GM19238 (cell line): ENCODE data around the gene NRIP1.

ENCODE experiments used
- DNase-seq: peaks from one replicate; pipeline ENCODE4 v3.0.0; 2011; ENCODE audit warnings: low spot score; ENCODE audit not compliant: insufficient read length

Gene NRIP1

GRCh38 chr21:15007716-15008296, 57.0 kb downstream of the NRIP1 start:
- no peak for DNase-seq

- no peak for DNase-seq
These were observed 58.1 kb downstream of the NRIP1 start for GRCh38 chr21:15006594-15007230.

- DNase-seq: no peak
These were observed 59.4 kb downstream of the NRIP1 start for GRCh38 chr21:15005391-15005790.

GRCh38 chr21:15004721-15005370, 60.0 kb downstream of the NRIP1 start:
- no peak for DNase-seq

- DNase-seq: no peak
These were observed 61.2 kb downstream of the NRIP1 start for GRCh38 chr21:15003463-15004135.

- DNase-seq: peak; percentile 3
These were observed 62.8 kb downstream of the NRIP1 start for GRCh38 chr21:15001857-15002606.

GRCh38 chr21:15001113-15001512, 63.7 kb downstream of the NRIP1 start:
- no peak for DNase-seq

- no peak for DNase-seq
These were observed 64.7 kb downstream of the NRIP1 start for GRCh38 chr21:15000081-15000480.

GRCh38 chr21:14998784-14999183, 66.0 kb downstream of the NRIP1 start:
- no peak for DNase-seq

GRCh38 chr21:14998336-14998735, 66.5 kb downstream of the NRIP1 start:
- DNase-seq: no peak

GRCh38 chr21:14995695-14996490, 68.9 kb downstream of the NRIP1 start:
- DNase-seq: no peak

GRCh38 chr21:14995226-14995625, 69.6 kb downstream of the NRIP1 start:
- DNase-seq: no peak

GRCh38 chr21:14993115-14993514, 71.7 kb downstream of the NRIP1 start:
- DNase-seq: no peak

- no peak for DNase-seq
These were observed 72.8 kb downstream of the NRIP1 start for GRCh38 chr21:14991957-14992356.

GRCh38 chr21:14989359-14989758, 75.4 kb downstream of the NRIP1 start:
- DNase-seq: no peak

- no peak for DNase-seq
These were observed 76.0 kb downstream of the NRIP1 start for GRCh38 chr21:14988760-14989159.

- no peak for DNase-seq
These were observed 77.2 kb downstream of the NRIP1 start for GRCh38 chr21:14987370-14988170.

GRCh38 chr21:14985306-14985705, 79.5 kb downstream of the NRIP1 start:
- DNase-seq: no peak

- DNase-seq: no peak
These were observed 82.5 kb downstream of the NRIP1 start for GRCh38 chr21:14982336-14982735.

- no peak for DNase-seq
These were observed 83.6 kb downstream of the NRIP1 start for GRCh38 chr21:14981246-14981645.
